Measurements from ENCODE around the gene TREML1. TPM values are rescaled to one million over a fixed set of nuclear protein-coding genes. Genes with fewer than 3 reads are reported as not detected.

TREML1 gene
- total RNA-seq, 1 donor from 2014 or later, result not detected

GRCh38 chr6:41174610-41175009, 20.5 kb upstream of the TREML1 start:
- no peak overlapping the region for H3K9ac ChIP-seq
- no peak overlapping the region for H3K4me3 ChIP-seq
- Mint-ChIP-seq H3K27me3 (ENCODE audit: insufficient read depth, low read depth) (peaks cover 6% of the 10 kb centered on the region), H3K27ac (no peak overlapping the region), H3K9me3 (no peaks in the 10 kb centered on the region), H3K4me3 (no peak overlapping the region), H3K36me3 (no peaks in the 10 kb centered on the region), H3K4me1 (no peaks in the 10 kb centered on the region)
- H3K4me2 ChIP-seq, result no peak overlapping the region
- no peak for DNase-seq (ENCODE audit: low spot score)
- no peaks in the 10 kb centered on the region for H3K9me3 ChIP-seq (ENCODE audit: low read depth)
- H2AFZ ChIP-seq (replicated peaks), result no peak overlapping the region
- no peak overlapping the region for H3K27ac ChIP-seq
- H3K4me1 ChIP-seq, result no peaks in the 10 kb centered on the region
- H3K79me2 ChIP-seq (ENCODE audit: low read depth), result no peaks in the 10 kb centered on the region
- H4K20me1 ChIP-seq (ENCODE audit: low read depth), result no peaks in the 10 kb centered on the region
- no peak for TF ChIP-seq EZH2phosphoT487 (IDR thresholded peaks at IDR 0.05)
- no peak for TF ChIP-seq CTCF (IDR thresholded peaks at IDR 0.05)
- no peaks in the 10 kb centered on the region for H3F3A ChIP-seq (ENCODE audit: low read depth)
- no peaks in the 10 kb centered on the region for H3K27me3 ChIP-seq
- no peaks in the 10 kb centered on the region for H3K36me3 ChIP-seq

GRCh38 chr6:41171908-41172307, 17.8 kb upstream of the TREML1 start:
- Histone ChIP-seq H3K4me3 (no peak overlapping the region), H2AFZ (replicated peaks) (no peak overlapping the region), H3K36me3 (no peaks in the 10 kb centered on the region), H3K27me3 (no peaks in the 10 kb centered on the region), H3K4me1 (no peaks in the 10 kb centered on the region), H3K27ac (no peak overlapping the region), H3K9me3 (ENCODE audit: low read depth) (no peaks in the 10 kb centered on the region), H3F3A (ENCODE audit: low read depth) (no peaks in the 10 kb centered on the region), H3K9ac (no peak overlapping the region), H4K20me1 (ENCODE audit: low read depth) (no peaks in the 10 kb centered on the region), H3K4me2 (no peak overlapping the region), H3K79me2 (ENCODE audit: low read depth) (no peaks in the 10 kb centered on the region)
- H3K4me1 Mint-ChIP-seq, result no peaks in the 10 kb centered on the region
- no peak overlapping the region for H3K27ac Mint-ChIP-seq
- TF ChIP-seq EZH2 (IDR thresholded peaks at IDR 0.05), result no peak
- TF ChIP-seq EZH2phosphoT487 (IDR thresholded peaks at IDR 0.05), result no peak
- no peak for TF ChIP-seq CTCF (IDR thresholded peaks at IDR 0.05)
- no peaks in the 10 kb centered on the region for H3K36me3 Mint-ChIP-seq
- no peaks in the 10 kb centered on the region for H3K9me3 Mint-ChIP-seq
- no peak for DNase-seq (ENCODE audit: low spot score)
- no peak overlapping the region for H3K4me3 Mint-ChIP-seq
- H3K27me3 Mint-ChIP-seq (ENCODE audit: insufficient read depth, low read depth), result peaks cover 5% of the 10 kb centered on the region

- Histone ChIP-seq H3K9ac (no peak overlapping the region), H3K79me2 (ENCODE audit: low read depth) (no peaks in the 10 kb centered on the region), H3K36me3 (no peaks in the 10 kb centered on the region), H3K9me3 (ENCODE audit: low read depth) (no peaks in the 10 kb centered on the region), H3K4me2 (no peak overlapping the region), H3K4me1 (no peaks in the 10 kb centered on the region), H3F3A (ENCODE audit: low read depth) (no peaks in the 10 kb centered on the region), H4K20me1 (ENCODE audit: low read depth) (no peaks in the 10 kb centered on the region), H3K27me3 (no peaks in the 10 kb centered on the region), H3K4me3 (no peak overlapping the region), H2AFZ (replicated peaks) (no peak overlapping the region), H3K27ac (no peak overlapping the region)
- Mint-ChIP-seq H3K4me3 (no peak overlapping the region), H3K36me3 (no peaks in the 10 kb centered on the region), H3K27me3 (ENCODE audit: insufficient read depth, low read depth) (peaks cover 3% of the 10 kb centered on the region), H3K4me1 (no peaks in the 10 kb centered on the region), H3K9me3 (no peaks in the 10 kb centered on the region), H3K27ac (no peak overlapping the region)
- no peak for DNase-seq (ENCODE audit: low spot score)
- TF ChIP-seq CTCF (IDR thresholded peaks at IDR 0.05) (no peak), EZH2phosphoT487 (IDR thresholded peaks at IDR 0.05) (no peak), EZH2 (IDR thresholded peaks at IDR 0.05) (no peak)
Measured at GRCh38 chr6:41170547-41171160, 16.5 kb upstream of the TREML1 start.

Measured in neural progenitor cell (in vitro differentiated cells).